Endothelial cell of umbilical vein (primary cell): ENCODE data around the gene GUK1. TPM values are rescaled to one million over a fixed set of nuclear protein-coding genes. Genes with fewer than 3 reads are reported as not detected.
"Not testable (repeated sequence)": the region's sequence is repeated elsewhere in the genome, so short reads cannot be mapped to it uniquely, and the experiment has no call there.

ENCODE experiments used
- BruUV-seq: library from RNA; stranded (reverse); fragments of 400-500 nt; replicated peaks from 2 replicates; lab custom pipeline; 2021; lab: Mats Ljungman, UMichigan
- CTCF ChIA-PET: fragments of 300-600, 350-600 bp; sonication (Branson Sonifier 250); formaldehyde crosslinking; loops from one replicate; lab custom pipeline; 2021; ENCODE audit warnings: antibody characterized with exemption, inconsistent platforms; lab: Charles Lee
- POLR2A ChIA-PET: fragments of 300-600, 350-600 bp; sonication (Branson Sonifier 250); formaldehyde crosslinking; loops from one replicate; lab custom pipeline; 2021; ENCODE audit warnings: antibody characterized with exemption, inconsistent platforms; lab: Charles Lee
- DNase-seq: peaks from one replicate; pipeline ENCODE4 v3.0.0-alpha.2; 2011; ENCODE audit warnings: low read depth, low spot score
- FAIRE-seq: peaks from 2 replicates; lab custom pipeline; 2011; peaks lifted over from hg19 to GRCh38; lab: Jason Lieb, UNC
- H2AFZ ChIP-seq: 2 replicates; pipeline ENCODE4 v1.6.0; 2012; ENCODE audit warnings: low read depth, low read length, control low read depth, inconsistent platforms
- H3K27ac ChIP-seq: 2 replicates; pipeline ENCODE4 v1.5.1; 2011; ENCODE audit warnings: low read depth, mild to moderate bottlenecking, control low read depth, low read length, moderate library complexity; ENCODE audit not compliant: insufficient read depth
- H3K27me3 ChIP-seq, 2 experiments: 2 replicates each; pipeline versions ENCODE4 v1.6.0 to v1.6.1; 2011; ENCODE audit warnings: low read length in 2 of 2, mixed read lengths in 1 of 2; ENCODE audit not compliant: control insufficient read depth in 2 of 2, insufficient read depth in 2 of 2
- H3K36me3 ChIP-seq, 2 experiments: 2 replicates in 1 of 2; 3 replicates in 1 of 2; pipeline ENCODE4 v1.5.1; 2011; ENCODE audit warnings: low read length in 2 of 2, mild to moderate bottlenecking in 1 of 2, moderate library complexity in 1 of 2; ENCODE audit not compliant: control insufficient read depth in 2 of 2, insufficient read depth in 2 of 2; ENCODE audit errors: extremely low read depth in 1 of 2
- H3K4me1 ChIP-seq: 3 replicates; pipeline ENCODE4 v1.5.1; 2011; ENCODE audit warnings: mild to moderate bottlenecking, low read length; ENCODE audit not compliant: control insufficient read depth, insufficient read depth; ENCODE audit errors: extremely low read depth
- H3K4me2 ChIP-seq: 2 replicates; pipeline ENCODE4 v1.6.1; 2011; ENCODE audit warnings: low read length, control low read depth, mixed read lengths; ENCODE audit not compliant: insufficient read depth
- H3K4me3 ChIP-seq, 3 experiments: fragments of 200-600 bp in 1 of 3; sonication (generic), shearing (Covaris generic) in 1 of 3; replicated peaks in 1 of 3; 2 replicates each; pipeline ENCODE4 v1.5.1; 2011 to 2016; ENCODE audit warnings: control low read depth in 3 of 3, low read length in 3 of 3, mild to moderate bottlenecking in 2 of 3, inconsistent platforms in 1 of 3, low read depth in 1 of 3, moderate library complexity in 1 of 3; ENCODE audit not compliant: insufficient read depth in 1 of 3
- H3K79me2 ChIP-seq: 2 replicates; pipeline ENCODE4 v1.6.0; 2012; ENCODE audit warnings: low read length, inconsistent platforms; ENCODE audit not compliant: control insufficient read depth, insufficient read depth
- H3K9ac ChIP-seq: replicated peaks from 2 replicates; pipeline ENCODE3; 2011; ENCODE audit warnings: low read length, control low read depth; ENCODE audit not compliant: insufficient read depth; ENCODE audit errors: extremely low read depth
- H3K9me1 ChIP-seq: replicated peaks from 3 replicates; pipeline ENCODE4 v1.6.0; 2011; ENCODE audit warnings: mild to moderate bottlenecking, low read length; ENCODE audit not compliant: control insufficient read depth, insufficient read depth; ENCODE audit errors: extremely low read depth
- H3K9me3 ChIP-seq: replicated peaks from 2 replicates; pipeline ENCODE4 v1.5.1; 2012; ENCODE audit warnings: low read length, inconsistent platforms; ENCODE audit not compliant: control insufficient read depth, insufficient read depth
- H4K20me1 ChIP-seq: replicated peaks from 2 replicates; pipeline ENCODE3; 2011; ENCODE audit warnings: mild to moderate bottlenecking, low read length; ENCODE audit not compliant: control insufficient read depth, insufficient read depth; ENCODE audit errors: extremely low read depth
- CTCF ChIP-seq, 2 donors: IDR thresholded peaks; 1 replicate in 1 of 2; 2 replicates in 1 of 2; pipeline ENCODE4 v1.5.1; 2011; ENCODE audit warnings: low read length in 2 of 2, mild to moderate bottlenecking in 2 of 2, moderate library complexity in 2 of 2, control low read depth in 1 of 2, inconsistent platforms in 1 of 2, low read depth in 1 of 2; ENCODE audit not compliant: insufficient read depth in 1 of 2; ENCODE audit errors: extremely low read depth in 1 of 2
- EZH2 ChIP-seq: IDR thresholded peaks from 2 replicates; pipeline ENCODE4 v1.6.1; 2012; ENCODE audit warnings: borderline replicate concordance, low read depth, mild to moderate bottlenecking, moderate library complexity, low read length, inconsistent platforms; ENCODE audit not compliant: severe bottlenecking
- FOS ChIP-seq: IDR thresholded peaks from 2 replicates; pipeline ENCODE4 v1.6.1; 2011; ENCODE audit warnings: mild to moderate bottlenecking, low read length, moderate library complexity, borderline replicate concordance; ENCODE audit not compliant: insufficient read depth
- GATA2 ChIP-seq: IDR thresholded peaks from 2 replicates; pipeline ENCODE4 v1.7.0; 2011; ENCODE audit warnings: low read depth, mild to moderate bottlenecking, moderate library complexity, mixed read lengths, low read length; ENCODE audit not compliant: insufficient read length, insufficient read depth
- JUN ChIP-seq: IDR thresholded peaks from 2 replicates; pipeline ENCODE4 v1.6.1; 2011; ENCODE audit warnings: borderline replicate concordance, low read depth; ENCODE audit not compliant: insufficient read length, insufficient read depth
- MYC ChIP-seq: IDR thresholded peaks from one replicate; pipeline ENCODE4 v1.6.1; 2011; ENCODE audit warnings: mild to moderate bottlenecking, low read depth, low read length
- POLR2A ChIP-seq: IDR thresholded peaks from 2 replicates; pipeline ENCODE4 v1.6.1; 2012; ENCODE audit warnings: low read depth, mild to moderate bottlenecking, control low read depth, low read length
- POLR2AphosphoS5 ChIP-seq: IDR thresholded peaks from 2 replicates; pipeline ENCODE4 v1.6.1; 2012; ENCODE audit warnings: low read depth, mild to moderate bottlenecking, control low read depth, low read length, moderate library complexity; ENCODE audit not compliant: insufficient read depth
- dilution Hi-C: fragments of 300-500 bp; cut with MboI; formaldehyde crosslinking; loops from one replicate; pipeline ENCODE4 v1.15.0; 2019; ENCODE audit warnings: low sequenced_read_pairs; ENCODE audit not compliant: extremely low pct_ligation_motif_present
- intact Hi-C: fragments of 100-400 bp; cut with micrococcal nuclease; formaldehyde crosslinking; loops from one replicate; pipeline ENCODE4 v1.10.0; 2022
- polyA plus RNA-seq, 4 experiments: library from polyadenylated mRNA; depleted of rRNA in 3 of 4; stranded (reverse) in 3 of 4; unstranded in 1 of 4; fragments of >200 nt; gene quantifications; 2 replicates each; pipeline versions ENCODE4 v1.2.1 to v1.2.3, GENCODE V29; 2011 to 2012; ENCODE audit warnings: missing spikeins in 1 of 4
- total RNA-seq: library from RNA; stranded (reverse); gene quantifications from 2 replicates; pipeline ENCODE4 v1.2.3, GENCODE V29; 2021

GUK1 gene
- total and polyA plus RNA-seq, 2 donors (not counting 3 experiments of a cell fraction or from before 2014, with no cell fraction given) = 239 to 742 TPM

- H4K20me1 ChIP-seq, dilution Hi-C loops, H3K27ac ChIP-seq, FAIRE-seq, H3K27me3 ChIP-seq, BruUV-seq, H3K9me3 ChIP-seq, DNase-seq, intact Hi-C loops, H3K4me3 ChIP-seq, H3K36me3 ChIP-seq, CTCF ChIA-PET, H3K9ac ChIP-seq, H3K4me2 ChIP-seq, H3K9me1 ChIP-seq, H2AFZ ChIP-seq, POLR2A ChIA-PET: not testable (repeated sequence)
- H3K4me1 ChIP-seq = peaks cover 13% of the 10 kb centered on the region
- H3K79me2 ChIP-seq = peaks cover 13% of the 10 kb centered on the region
Measured at GRCh38 chr1:228111315-228111714, 28.8 kb upstream of the GUK1 start.

DNA sequence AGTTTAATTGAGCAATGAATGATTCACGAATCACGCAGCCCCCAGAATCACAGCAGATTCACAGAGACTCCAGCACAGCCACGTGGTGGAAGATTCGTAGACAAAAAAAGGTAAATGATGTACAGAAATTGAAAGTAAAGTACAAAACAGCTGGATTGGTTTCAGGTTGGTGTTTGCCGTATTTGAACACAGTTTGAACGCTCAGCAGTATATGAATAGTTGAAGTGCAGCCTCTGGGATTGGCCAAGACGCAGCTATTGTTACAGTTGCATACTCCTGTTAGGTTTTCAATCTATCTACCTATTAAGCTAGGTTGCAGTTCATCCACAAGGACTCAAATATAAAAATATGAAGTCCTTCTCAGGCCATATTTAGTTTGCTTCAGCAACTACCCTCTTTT, 27.9 kb upstream of the GUK1 start:
- CTCF ChIA-PET = interaction anchor here (0.5 to 0.8 kb wide), 2 partner anchors 19 to 278 kb away, joined by 5 to 6 read pairs; no protein-coding TSS in a partner anchor
- intact Hi-C loops (no loop called here), dilution Hi-C loops (no loop called here)
- no peaks in the 10 kb centered on the region for H3K9me1 ChIP-seq
- no peaks in the 10 kb centered on the region for H3K9me3 ChIP-seq
- no peak overlapping the region for H3K9ac ChIP-seq
- TF ChIP-seq POLR2A (no peak), FOS (no peak), JUN (no peak), GATA2 (no peak), POLR2AphosphoS5 (no peak), CTCF (IDR thresholded peaks at IDR 0.05; ENCODE audit: extremely low read depth in 1 of 2, insufficient read depth in 1 of 2, low read depth in 1 of 2, low read length in 2 of 2) (no peak), EZH2 (no peak), MYC (no peak)
- H3K4me2 ChIP-seq = no peak overlapping the region
- POLR2A ChIA-PET = no interaction called here
- peaks cover 13% of the 10 kb centered on the region for H3K4me1 ChIP-seq
- H3K27ac ChIP-seq = no peak overlapping the region
- peak; percentile 12 for FAIRE-seq
- BruUV-seq = no TSS peak
- no peak for DNase-seq
- no peak overlapping the region for H2AFZ ChIP-seq
- no peaks in the 10 kb centered on the region for H3K27me3 ChIP-seq
- peaks cover 13% of the 10 kb centered on the region for H3K79me2 ChIP-seq
- H3K36me3 ChIP-seq = peaks cover 0 to 3% of the 10 kb centered on the region in 2 experiments
- no peak overlapping the region for H3K4me3 ChIP-seq
- H4K20me1 ChIP-seq = no peaks in the 10 kb centered on the region
